Activated CD4-positive, CD25-positive, alpha-beta regulatory T cell (primary cell): Measurements from ENCODE around the gene MCTP1.
"Not testable (repeated sequence)": the region's sequence is repeated elsewhere in the genome, so short reads cannot be mapped to it uniquely, and the experiment has no call there.

Experiments used
- DNase-seq, 4 experiments: peaks; one replicate each; lab custom pipeline; 2025; lab: John Stamatoyannopoulos, UW

The MCTP1 gene

GRCh38 chr5:95178046-95178651, 106.7 kb downstream of the MCTP1 start:
- DNase-seq: no peak

- no peak for DNase-seq
These were observed 107.4 kb downstream of the MCTP1 start for GRCh38 chr5:95177456-95177855.

- no peak for DNase-seq
These were observed 109.8 kb downstream of the MCTP1 start for GRCh38 chr5:95175106-95175505.

GRCh38 chr5:95172659-95173058, 112.2 kb downstream of the MCTP1 start:
- no peak for DNase-seq

GRCh38 chr5:95164861-95165260, 120.0 kb downstream of the MCTP1 start:
- DNase-seq: no peak

- DNase-seq: no peak
These were observed 121.8 kb downstream of the MCTP1 start for GRCh38 chr5:95163079-95163478.

GRCh38 chr5:95162231-95162992, 122.5 kb downstream of the MCTP1 start:
- DNase-seq: no peak

- DNase-seq: no peak
These were observed 125.3 kb downstream of the MCTP1 start for GRCh38 chr5:95159603-95160002.

- no peak for DNase-seq
These were observed 129.0 kb downstream of the MCTP1 start for GRCh38 chr5:95155888-95156287.

GRCh38 chr5:95153511-95153910, 131.4 kb downstream of the MCTP1 start:
- DNase-seq: no peak

- DNase-seq: no peak
These were observed 132.4 kb downstream of the MCTP1 start for GRCh38 chr5:95152535-95152934.

GRCh38 chr5:95152131-95152530, 132.8 kb downstream of the MCTP1 start:
- DNase-seq: no peak

- DNase-seq: no peak
These were observed 133.2 kb downstream of the MCTP1 start for GRCh38 chr5:95151694-95152093.

GRCh38 chr5:95149387-95149786, 135.5 kb downstream of the MCTP1 start:
- DNase-seq: no peak

- no peak for DNase-seq
These were observed 136.4 kb downstream of the MCTP1 start for GRCh38 chr5:95148453-95148852.

- not testable (repeated sequence) for DNase-seq
These were observed 141.0 kb downstream of the MCTP1 start for GRCh38 chr5:95143858-95144257.

- DNase-seq: no peak
These were observed 142.7 kb downstream of the MCTP1 start for GRCh38 chr5:95142145-95142544.

- no peak for DNase-seq
These were observed 143.8 kb downstream of the MCTP1 start for GRCh38 chr5:95141141-95141540.

GRCh38 chr5:95134326-95134725, 150.6 kb downstream of the MCTP1 start:
- DNase-seq: no peak

GRCh38 chr5:95132096-95132495, 152.8 kb downstream of the MCTP1 start:
- no peak for DNase-seq

- no peak for DNase-seq
These were observed 154.0 kb downstream of the MCTP1 start for GRCh38 chr5:95130941-95131340.

GRCh38 chr5:95124731-95125130, 160.2 kb downstream of the MCTP1 start:
- DNase-seq: no peak

- no peak for DNase-seq
These were observed 160.8 kb downstream of the MCTP1 start for GRCh38 chr5:95124101-95124500.

GRCh38 chr5:95114902-95115301, 170.0 kb downstream of the MCTP1 start:
- no peak for DNase-seq
